Activated CD8-positive, alpha-beta memory T cell treated with anti-CD3 and anti-CD28 coated beads, Interleukin-2, amount 50 U/mL, for 48 hours (primary cell): ENCODE measurements around the gene PNMA6E.

ENCODE experiments used
- DNase-seq: peaks from one replicate; pipeline ENCODE4 v3.0.0-alpha.2; 2020

Gene PNMA6E

DNA sequence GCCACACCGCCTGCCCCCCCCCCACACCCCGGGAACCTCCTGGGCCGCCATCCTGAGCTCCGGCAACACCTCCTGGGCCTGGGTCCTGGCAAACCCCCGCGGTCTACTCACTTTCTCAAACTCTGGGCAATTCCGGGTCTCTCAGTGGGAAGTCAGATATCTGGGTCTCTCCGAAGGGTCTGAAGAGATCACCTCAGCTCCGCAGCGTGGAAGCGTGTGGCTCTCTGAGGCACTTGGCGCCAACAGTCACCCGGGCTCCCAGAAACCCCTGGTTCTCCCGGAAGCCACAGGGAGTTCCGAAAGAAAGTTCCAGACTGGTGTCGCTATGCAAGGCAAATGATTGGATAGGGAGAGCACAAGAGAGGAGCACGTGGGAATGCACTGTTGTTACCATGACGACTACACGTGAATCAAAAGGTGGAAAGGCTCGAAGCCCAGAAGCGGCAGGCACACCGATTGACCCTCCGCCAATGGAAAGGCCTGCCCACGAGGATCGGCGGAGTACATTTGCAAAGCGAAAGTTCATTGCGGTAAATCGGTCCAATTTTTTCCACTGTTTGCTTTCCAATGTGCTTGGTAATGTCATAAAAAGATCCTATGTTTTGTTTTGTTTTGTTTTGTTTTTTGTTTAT lies at the start of gene PNMA6E:
Gene PNMA6E, minus strand, starts transcription at position 218 of the 632 bp plus-strand sequence. CDS start 2,501 bp downstream, outside the sequence.
- no peak for DNase-seq

DNA sequence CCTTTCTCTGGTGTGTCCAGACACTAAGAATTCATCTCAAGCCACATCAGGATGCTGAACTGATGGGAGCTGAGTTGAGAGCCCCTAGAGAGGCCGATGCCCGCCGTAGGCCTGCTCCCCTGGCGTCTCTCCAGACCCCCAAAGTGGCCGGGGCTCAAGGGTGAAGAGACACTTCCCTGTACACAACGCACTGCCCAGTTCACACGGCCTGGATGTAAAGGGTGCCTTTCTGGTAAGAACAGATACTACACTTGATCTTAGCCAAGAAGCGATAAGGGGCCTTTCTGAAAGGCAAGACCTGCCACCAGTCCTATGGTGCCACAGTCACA lies 49.8 kb upstream of the PNMA6E start:
- DNase-seq = no peak

DNA sequence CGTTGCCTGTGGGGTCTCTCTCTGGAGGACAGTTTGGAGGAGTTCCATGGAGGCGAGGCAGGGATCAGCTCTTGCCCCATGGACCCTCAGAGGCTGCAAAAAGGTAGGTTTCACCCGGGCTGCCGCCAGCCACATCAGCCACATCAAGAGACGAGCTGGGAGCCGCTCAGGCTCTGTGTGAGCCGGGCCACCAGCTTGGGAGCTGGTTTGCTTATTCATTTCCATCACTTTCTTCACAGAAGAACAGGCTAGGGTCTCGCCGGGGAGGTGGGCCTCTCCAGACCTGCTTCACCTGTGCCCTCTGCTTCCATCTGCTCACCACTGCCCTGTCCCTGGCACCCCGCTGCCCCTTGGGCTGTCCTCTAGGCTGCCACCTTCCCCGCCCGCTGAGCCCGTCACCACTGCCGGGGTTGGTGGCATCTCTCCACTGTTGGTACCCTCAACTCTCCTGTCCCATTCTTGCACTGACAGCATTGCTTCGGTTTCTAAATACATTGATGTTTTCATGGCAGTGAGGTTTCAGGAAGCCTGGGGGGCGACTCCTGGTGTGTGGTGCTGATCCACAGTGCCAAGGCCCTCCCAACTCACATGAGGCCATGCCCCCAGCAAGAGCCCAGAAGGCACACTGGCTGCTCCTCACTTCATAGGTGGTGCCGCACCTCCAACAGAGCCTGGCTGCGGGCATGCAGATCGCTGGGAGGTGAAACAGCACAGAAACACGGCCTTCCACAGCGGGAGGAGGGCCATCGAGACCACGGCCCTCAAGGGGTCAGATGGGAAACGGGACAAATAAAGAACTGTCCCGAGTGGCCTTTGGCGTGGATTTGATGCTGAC lies 49.2 kb upstream of the PNMA6E start:
- DNase-seq = no peak

DNA sequence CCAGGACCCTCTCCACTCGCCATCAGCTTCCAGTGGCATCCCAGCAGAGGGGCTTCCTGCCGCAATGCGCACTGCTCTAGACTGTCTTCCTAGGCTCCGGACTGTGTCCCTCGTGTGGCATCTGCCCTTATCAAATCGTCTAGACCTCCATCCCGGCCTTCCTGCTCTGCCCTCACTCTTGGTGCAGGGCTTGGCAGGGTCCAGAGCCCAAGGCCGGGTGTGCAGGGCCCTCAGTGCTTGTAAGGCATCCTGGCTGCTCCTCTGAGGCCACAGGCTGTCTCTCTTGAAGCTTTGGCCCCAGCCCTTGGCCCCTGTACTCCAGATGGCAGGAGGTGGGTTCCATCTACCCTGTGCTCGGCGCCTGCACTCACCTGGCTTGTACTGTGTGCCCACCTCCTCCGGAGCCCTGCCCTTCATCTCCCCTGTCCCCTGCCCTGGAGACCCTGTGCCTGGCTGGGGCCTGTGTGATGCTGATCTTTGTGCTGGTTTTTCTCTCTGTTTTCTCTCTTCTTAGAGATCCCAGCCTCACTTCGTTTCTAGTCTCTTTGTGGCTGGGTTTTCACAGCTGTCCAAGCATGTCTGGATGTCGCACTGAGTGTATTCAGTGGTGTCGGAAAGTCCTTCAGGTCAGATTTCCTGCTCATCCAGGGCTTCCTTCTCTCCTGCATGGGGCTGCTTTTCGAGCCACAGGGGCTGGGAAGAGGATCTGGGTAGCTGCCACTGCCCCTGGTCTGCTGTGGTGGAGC lies 48.4 kb upstream of the PNMA6E start:
- no peak for DNase-seq

GRCh38 chrX:153448556-153449367 lies 47.6 kb upstream of the PNMA6E start:
- no peak for DNase-seq

DNA sequence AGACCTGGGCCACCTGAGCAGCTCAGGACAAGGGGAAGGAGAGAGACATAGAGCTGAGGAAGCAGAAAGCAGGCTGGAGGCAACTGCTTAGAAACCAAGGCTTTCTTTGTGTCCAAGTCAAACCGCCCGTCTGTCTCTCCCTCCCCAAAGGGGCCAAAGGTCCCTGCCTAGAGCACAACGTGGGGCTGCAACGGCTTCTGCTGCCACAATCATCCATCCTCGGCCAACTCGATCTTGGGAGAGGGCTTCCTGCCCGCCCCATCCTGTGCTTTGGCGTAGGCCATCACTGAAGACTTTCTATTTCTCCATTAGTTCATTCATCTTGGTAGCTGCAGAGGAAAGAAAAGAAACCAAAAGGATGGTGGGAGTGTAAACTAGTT lies 46.4 kb upstream of the PNMA6E start:
- no peak for DNase-seq

DNA sequence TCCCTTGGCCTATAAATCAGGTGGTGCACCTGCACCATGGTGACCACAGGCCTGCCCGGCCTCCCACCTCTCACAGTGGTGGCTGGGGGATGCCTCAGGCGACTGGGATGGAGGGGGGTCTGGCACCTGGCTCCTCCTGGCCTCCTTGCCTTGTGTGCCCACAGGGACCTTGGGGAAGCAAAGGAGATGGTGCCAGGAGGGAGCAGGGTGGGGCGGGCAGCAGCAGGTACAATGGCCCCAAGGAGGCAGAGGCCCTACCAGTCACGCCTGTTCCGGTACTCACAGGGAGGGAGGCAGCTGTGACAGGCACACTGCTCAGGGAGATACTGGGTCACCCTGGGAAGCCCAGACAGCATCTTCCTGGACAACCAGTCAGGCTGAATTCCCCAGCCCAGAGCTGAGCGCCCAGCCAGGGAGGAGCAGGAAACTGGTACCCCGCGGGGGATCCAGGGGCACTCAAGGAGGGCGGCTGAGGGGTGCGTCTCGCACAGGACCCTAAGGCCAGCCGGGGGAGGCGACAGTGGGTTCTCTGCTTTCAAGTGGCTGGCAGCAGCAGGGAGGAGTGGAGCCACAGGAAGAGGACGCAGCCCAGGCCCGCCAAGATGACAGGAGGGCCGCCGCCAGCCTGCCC lies 45.9 kb upstream of the PNMA6E start:
- no peak for DNase-seq

DNA sequence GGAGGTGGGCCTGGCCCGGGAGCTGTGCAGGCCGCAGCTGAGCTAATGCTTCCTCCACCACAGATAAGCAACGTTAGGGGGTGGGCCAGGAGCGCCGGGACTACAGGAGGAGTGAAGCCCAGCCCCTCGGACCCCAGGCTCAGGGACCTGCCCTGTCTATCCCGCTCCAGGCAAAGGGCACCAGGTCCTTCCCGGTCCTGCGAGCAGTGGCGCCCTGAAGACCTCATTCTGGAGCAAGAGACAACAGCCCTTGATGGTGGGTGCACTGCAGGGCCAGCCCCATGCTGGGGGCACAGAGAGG lies 45.4 kb upstream of the PNMA6E start:
- DNase-seq = no peak

GRCh38 chrX:153445856-153446635 lies 44.9 kb upstream of the PNMA6E start, which contains the start of gene TREX2:
TSS of gene TREX2 (minus strand) at chrX:153446056. CDS start at chrX:153445430, 626 bp downstream.
- no peak for DNase-seq

DNA sequence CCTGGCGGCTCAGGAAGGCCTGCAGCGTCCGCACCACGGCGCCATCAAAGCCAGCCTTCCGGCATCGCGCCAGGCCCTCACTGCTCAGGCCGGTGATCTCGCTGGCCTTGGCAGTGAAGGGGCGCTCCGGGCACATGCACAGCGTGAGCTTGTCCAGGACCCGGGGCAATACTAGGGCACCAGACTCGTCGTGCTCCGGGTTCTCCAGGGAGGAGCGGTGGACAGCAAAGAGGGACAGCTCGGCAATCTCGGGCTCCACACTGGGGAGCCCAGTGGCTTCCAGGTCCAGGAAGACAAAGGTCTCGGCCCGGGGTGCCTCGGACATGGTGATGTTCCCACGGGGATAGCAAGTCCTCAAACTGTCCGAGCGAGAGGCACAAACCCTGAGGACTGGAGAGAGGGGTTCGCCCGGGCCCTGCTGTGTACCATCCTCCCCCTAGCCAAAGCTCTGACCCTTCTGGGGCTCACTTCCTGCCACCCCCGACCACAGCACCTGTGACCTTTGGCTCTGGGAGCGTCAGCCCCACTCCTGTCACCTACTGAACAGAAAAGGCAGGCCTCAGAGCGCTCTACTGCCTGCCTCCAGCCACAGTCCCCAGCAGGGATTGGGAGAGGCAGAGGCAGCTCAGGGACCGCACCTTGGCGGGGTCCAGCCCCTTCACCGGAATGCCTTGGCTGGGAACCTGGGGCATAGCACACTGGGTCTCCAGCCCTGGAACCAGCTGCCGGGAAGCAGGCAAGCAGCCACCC lies 44.1 kb upstream of the PNMA6E start:
- DNase-seq = no peak

- no peak for DNase-seq
Observed at GRCh38 chrX:153444333-153445011, 43.3 kb upstream of the PNMA6E start.

DNA sequence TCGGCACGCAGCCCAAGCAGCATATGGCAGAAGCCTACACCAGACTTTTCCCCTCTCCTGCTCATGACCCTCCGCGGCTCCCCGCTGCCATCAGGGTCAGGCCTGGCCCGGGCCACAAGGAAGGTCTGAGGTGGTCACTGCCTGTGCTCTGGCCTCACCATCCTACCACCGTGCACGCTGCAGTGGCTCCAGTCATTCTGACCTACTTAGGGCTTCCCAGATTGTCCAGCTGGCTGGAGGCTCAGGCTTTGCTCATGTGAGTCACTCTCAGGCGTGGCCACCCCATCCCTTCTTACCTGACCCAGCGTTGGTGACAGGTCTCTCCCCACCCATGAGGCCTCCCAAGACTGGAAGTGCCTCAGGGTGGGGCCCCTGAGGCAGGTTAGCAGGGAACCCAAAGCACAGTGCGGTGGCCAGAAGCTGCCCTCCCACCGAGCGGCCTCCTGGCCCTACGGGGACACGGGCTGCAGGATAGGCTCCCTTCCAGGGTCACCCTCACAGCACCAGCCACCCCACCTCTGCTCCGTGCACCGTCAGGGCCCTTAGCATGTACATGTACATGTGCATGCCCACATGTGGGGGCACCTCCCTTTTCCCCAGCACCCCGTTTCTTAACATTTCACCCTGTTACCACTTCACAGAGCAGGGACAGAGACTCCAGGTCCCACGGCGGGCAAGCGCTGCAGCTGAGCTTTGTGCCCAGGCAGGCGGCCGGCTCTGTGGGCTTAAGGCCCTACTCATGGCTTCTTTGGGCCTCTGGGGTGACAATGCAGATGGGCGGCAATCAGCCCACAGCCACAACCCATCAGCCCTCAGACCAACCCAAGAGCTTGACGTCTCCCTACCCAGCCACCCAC lies 42.6 kb upstream of the PNMA6E start:
- DNase-seq = no peak

- DNase-seq = no peak
Observed at GRCh38 chrX:153442463-153442862, 41.3 kb upstream of the PNMA6E start.

GRCh38 chrX:153441981-153442380 lies 40.8 kb upstream of the PNMA6E start:
- DNase-seq = no peak

DNA sequence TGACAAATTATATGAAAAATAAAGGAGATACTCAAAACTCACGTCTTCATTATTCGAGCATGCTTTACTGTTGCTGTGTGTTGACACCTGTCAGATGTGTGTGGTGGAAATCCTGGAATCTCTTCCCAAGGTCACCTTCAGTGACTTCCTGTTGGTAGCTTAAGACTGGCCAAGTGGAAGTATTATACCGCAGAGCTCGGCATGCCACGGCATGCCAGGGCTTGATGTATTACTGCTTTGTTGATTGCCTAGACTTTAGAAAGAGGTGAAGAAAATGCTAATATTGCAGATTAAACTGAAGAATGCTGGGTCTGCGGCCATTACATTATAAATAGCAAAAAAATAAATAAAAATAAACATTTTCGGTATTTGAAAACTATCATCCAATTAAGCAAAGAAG lies 40.1 kb upstream of the PNMA6E start:
- DNase-seq = no peak

DNA sequence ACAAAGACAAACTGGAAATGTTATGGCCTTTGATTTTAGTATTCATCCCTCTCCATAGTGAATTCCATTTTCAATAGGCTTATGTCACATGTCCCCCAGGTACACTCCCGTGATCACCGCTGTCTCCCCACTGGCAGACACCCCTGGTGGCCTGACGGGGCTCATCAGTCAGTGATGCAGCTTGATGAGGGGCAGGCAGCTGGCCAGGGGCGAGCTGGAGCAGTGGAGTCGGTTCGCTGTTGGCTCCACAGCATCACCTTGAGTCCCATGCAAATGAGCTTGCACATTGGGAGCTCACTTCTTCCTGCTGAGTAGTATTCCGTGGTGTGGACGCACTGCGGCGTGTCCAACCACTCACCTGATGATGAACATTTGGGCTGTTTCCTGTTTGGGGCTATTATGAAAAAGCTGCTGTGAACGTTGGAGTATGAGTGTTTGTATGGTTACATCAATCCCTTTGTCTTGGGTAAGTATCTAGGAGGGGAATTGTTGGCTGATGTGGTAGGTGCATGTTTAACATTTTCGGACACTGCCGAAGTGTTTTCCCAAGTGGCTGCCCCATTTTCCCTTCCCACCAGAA lies 39.5 kb upstream of the PNMA6E start:
- no peak for DNase-seq

GRCh38 chrX:153439977-153440376 lies 38.8 kb upstream of the PNMA6E start:
- no peak for DNase-seq

- no peak for DNase-seq
Observed at GRCh38 chrX:153438532-153438931, 37.4 kb upstream of the PNMA6E start.

- DNase-seq = no peak
Observed at GRCh38 chrX:153435845-153436244, 34.7 kb upstream of the PNMA6E start.
